ENCODE data around the gene CAPNS2.

The CAPNS2 gene
- total RNA-seq: 0 reads per million in 2 donors

- no peak for DNase-seq
Observed at GRCh38 chr16:55566432-55567175, at the start of gene CAPNS2. Gene CAPNS2, plus strand, starts transcription at chr16:55566684. Its CDS starts 73 bp downstream, at chr16:55566757.

GRCh38 chr16:55521792-55522191 is 44.7 kb upstream of the CAPNS2 start:
- no peak for DNase-seq

- no peak for DNase-seq
Observed at GRCh38 chr16:55526441-55526840, 40.0 kb upstream of the CAPNS2 start.

- no peak for DNase-seq
Observed at GRCh38 chr16:55527885-55528284, 38.6 kb upstream of the CAPNS2 start.

GRCh38 chr16:55529018-55529417 is 37.5 kb upstream of the CAPNS2 start:
- DNase-seq: no peak

GRCh38 chr16:55530316-55530856 is 36.1 kb upstream of the CAPNS2 start:
- DNase-seq: no peak

GRCh38 chr16:55532227-55532626 is 34.3 kb upstream of the CAPNS2 start:
- DNase-seq: no peak

GRCh38 chr16:55534756-55535155 is 31.7 kb upstream of the CAPNS2 start:
- no peak for DNase-seq

- DNase-seq: no peak
Observed at GRCh38 chr16:55539049-55539448, 27.4 kb upstream of the CAPNS2 start.

- no peak for DNase-seq
Observed at GRCh38 chr16:55539488-55539887, 27.0 kb upstream of the CAPNS2 start.

GRCh38 chr16:55540221-55540620 is 26.3 kb upstream of the CAPNS2 start:
- no peak for DNase-seq

GRCh38 chr16:55542459-55543082 is 23.9 kb upstream of the CAPNS2 start:
- DNase-seq: no peak

GRCh38 chr16:55543472-55543871 is 23.0 kb upstream of the CAPNS2 start:
- DNase-seq: no peak

GRCh38 chr16:55552621-55553020 is 13.9 kb upstream of the CAPNS2 start:
- no peak for DNase-seq

- DNase-seq: no peak
Observed at GRCh38 chr16:55555436-55555835, 11.0 kb upstream of the CAPNS2 start.

- DNase-seq: no peak
Observed at GRCh38 chr16:55557186-55557585, 9.3 kb upstream of the CAPNS2 start.

GRCh38 chr16:55559233-55559632 is 7.3 kb upstream of the CAPNS2 start:
- DNase-seq: no peak

GRCh38 chr16:55559933-55560516 is 6.5 kb upstream of the CAPNS2 start:
- DNase-seq: no peak

GRCh38 chr16:55561319-55561848 is 5.1 kb upstream of the CAPNS2 start:
- no peak for DNase-seq

- no peak for DNase-seq
Observed at GRCh38 chr16:55562936-55563335, 3.5 kb upstream of the CAPNS2 start.

- no peak for DNase-seq
Observed at GRCh38 chr16:55563797-55564196, 2.7 kb upstream of the CAPNS2 start.

- no peak for DNase-seq
Observed at GRCh38 chr16:55565086-55565485, 1.4 kb upstream of the CAPNS2 start.

- no peak for DNase-seq
Observed at GRCh38 chr16:55567382-55567781, 898 bp downstream of the CAPNS2 start.

- no peak for DNase-seq
Observed at GRCh38 chr16:55568207-55568606, 1.7 kb downstream of the CAPNS2 start.
